OCI-LY3 (cell line): Measurements from ENCODE around the gene TRABD.

Source experiments
- H2AFZ ChIP-seq: fragments of 200-600, 300-600 bp; shearing (Covaris generic); 2 replicates; pipeline ENCODE4 v1.6.0; 2014; ENCODE audit warnings: antibody characterized with exemption, low read depth, low read length
- H3K27ac ChIP-seq: fragments of 200-600, 300-600 bp; sonication (generic); 2 replicates; pipeline ENCODE4 v1.5.1; 2014; ENCODE audit warnings: mild to moderate bottlenecking, low read length, moderate library complexity, mixed read lengths
- H3K27me3 ChIP-seq: fragments of 200-600, 300-600 bp; sonication (generic); 2 replicates; pipeline ENCODE4 v1.6.1; 2014; ENCODE audit warnings: low read depth, low read length, mixed read lengths
- H3K36me3 ChIP-seq: fragments of 200-600, 300-600 bp; sonication (generic); replicated peaks from 2 replicates; pipeline ENCODE3; 2014; ENCODE audit warnings: low read depth, low read length, mixed read lengths
- H3K4me1 ChIP-seq: fragments of 300-600, 200-600 bp; sonication (generic); 2 replicates; pipeline ENCODE4 v1.6.1; 2014; ENCODE audit warnings: low read length, mixed read lengths
- H3K4me2 ChIP-seq: fragments of 200-600, 300-600 bp; sonication (generic); 2 replicates; pipeline ENCODE4 v1.6.1; 2014; ENCODE audit warnings: low read length, mixed read lengths
- H3K4me3 ChIP-seq: fragments of 300-600, 200-600 bp; sonication (generic); 2 replicates; pipeline ENCODE4 v1.5.1; 2014; ENCODE audit warnings: antibody characterized with exemption, mild to moderate bottlenecking, low read length, moderate library complexity
- H3K79me2 ChIP-seq: fragments of 300-600, 200-600 bp; shearing (Covaris generic); 2 replicates; pipeline ENCODE4 v1.6.1; 2014; ENCODE audit warnings: mild to moderate bottlenecking, low read length, mixed read lengths
- H3K9ac ChIP-seq: fragments of 300-600, 200-600 bp; shearing (Covaris generic); 2 replicates; pipeline ENCODE4 v1.6.0; 2014; ENCODE audit warnings: mild to moderate bottlenecking, low read length, moderate library complexity
- H3K9me3 ChIP-seq: fragments of 200-600, 300-600 bp; shearing (Covaris generic); 2 replicates; pipeline ENCODE4 v1.6.1; 2014; ENCODE audit warnings: low read length, mixed read lengths; ENCODE audit not compliant: insufficient read depth
- H4K20me1 ChIP-seq: fragments of 200-600, 300-600 bp; sonication (generic); 2 replicates; pipeline ENCODE4 v1.6.1; 2016; ENCODE audit warnings: low read length, mixed read lengths; ENCODE audit not compliant: insufficient read depth
- CTCF ChIP-seq: fragments of 200-600, 300-600 bp; sonication (generic); IDR thresholded peaks from 2 replicates; pipeline ENCODE4 v1.5.1; 2014; ENCODE audit warnings: antibody characterized with exemption, low read length, low read depth
- EZH2phosphoT487 ChIP-seq: fragments of 200-600 bp; shearing (Covaris generic); IDR thresholded peaks from 2 replicates; pipeline ENCODE4 v1.6.1; 2018; ENCODE audit warnings: antibody characterized with exemption, mixed run types, low read depth

The TRABD gene

DNA sequence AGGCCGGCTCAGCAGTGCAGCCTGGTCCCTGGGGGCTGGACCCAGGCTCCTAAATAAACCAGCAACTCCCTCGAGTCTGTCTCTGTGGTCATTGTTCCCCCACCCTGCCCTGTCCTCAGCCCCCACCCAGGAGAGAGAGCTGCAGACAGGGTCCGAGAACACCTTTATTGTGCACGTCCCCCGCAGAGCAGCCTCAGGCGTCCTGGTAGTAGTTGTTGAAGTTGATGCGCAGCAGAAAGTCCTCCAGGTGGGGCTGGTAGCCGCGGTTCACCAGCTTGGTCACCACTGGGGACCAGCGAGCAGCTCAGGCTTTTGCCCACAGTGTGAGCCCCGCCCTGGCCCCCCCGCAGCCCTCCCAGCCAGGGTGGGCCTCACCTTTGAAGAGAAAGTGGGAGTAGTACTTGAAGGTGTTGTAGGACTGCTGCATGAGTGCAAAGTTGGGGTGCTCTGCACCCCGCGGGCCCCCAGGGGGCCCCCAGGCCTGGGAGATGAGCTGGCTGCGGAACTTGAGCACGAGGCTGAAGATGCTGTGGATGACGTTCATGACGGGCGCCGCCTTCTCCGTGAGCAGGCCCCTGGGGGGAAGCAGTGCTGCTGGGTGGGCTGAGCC lies 31.9 kb downstream of the TRABD start:
- no peak overlapping the region for H3K4me2 ChIP-seq
- no peak overlapping the region for H3K27ac ChIP-seq
- H3K4me1 ChIP-seq: no peaks in the 10 kb centered on the region
- no peak overlapping the region for H2AFZ ChIP-seq
- H4K20me1 ChIP-seq: no peaks in the 10 kb centered on the region
- H3K9ac ChIP-seq: no peak overlapping the region
- no peaks in the 10 kb centered on the region for H3K9me3 ChIP-seq
- H3K4me3 ChIP-seq: no peak overlapping the region
- peaks cover 5% of the 10 kb centered on the region; the same call in 1 of the 2 replicates for H3K79me2 ChIP-seq
- peaks cover 2% of the 10 kb centered on the region for H3K36me3 ChIP-seq
- no peaks in the 10 kb centered on the region for H3K27me3 ChIP-seq
- TF ChIP-seq CTCF (no peak), EZH2phosphoT487 (no peak)

DNA sequence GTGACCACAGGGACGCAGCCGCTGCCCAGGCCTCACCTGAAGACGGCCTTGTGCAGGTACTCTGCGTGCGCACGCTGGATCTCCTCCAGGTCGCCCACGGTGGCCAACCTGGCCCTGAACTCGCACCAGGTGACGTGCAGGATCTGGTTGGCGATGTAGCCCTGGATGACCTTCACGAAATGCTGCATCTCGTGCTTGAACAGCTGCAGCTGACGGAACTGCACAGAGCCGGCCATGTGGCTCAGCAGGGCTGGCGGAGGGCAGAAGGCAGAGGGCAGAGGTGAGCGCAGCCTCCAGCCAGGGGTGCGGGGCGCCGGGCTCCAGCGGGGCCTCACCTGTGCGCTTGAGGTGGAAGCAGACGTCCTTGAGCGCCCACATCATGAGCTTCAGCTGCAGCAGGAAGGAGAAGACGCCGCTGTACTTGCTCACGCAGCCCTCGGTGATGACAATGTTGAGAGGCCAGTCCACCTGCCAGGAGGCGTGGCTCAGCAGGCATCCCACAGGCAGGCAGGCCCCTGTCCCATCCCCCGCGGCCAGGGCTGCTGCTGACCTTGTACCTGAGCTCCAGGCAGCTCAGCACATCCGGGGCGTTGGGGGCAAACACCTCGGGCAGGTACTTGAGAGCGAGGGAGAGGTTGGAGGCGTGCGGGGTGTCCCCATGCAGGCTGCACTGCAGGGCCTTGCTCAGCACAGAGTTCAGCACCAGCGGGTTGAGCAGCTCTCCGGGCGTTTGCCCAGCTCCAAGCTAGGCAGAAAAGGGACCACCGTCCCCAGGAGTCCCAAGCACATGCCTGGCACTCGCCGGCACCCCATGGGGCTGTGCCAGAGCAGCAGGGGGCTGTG lies 32.7 kb downstream of the TRABD start:
- Histone ChIP-seq H3K27me3 (no peaks in the 10 kb centered on the region), H3K4me1 (no peaks in the 10 kb centered on the region), H3K36me3 (peaks cover 2% of the 10 kb centered on the region), H4K20me1 (no peaks in the 10 kb centered on the region), H2AFZ (no peak overlapping the region), H3K9me3 (no peaks in the 10 kb centered on the region), H3K4me2 (no peak overlapping the region), H3K27ac (no peak overlapping the region), H3K4me3 (no peak overlapping the region), H3K79me2 (peaks cover 5% of the 10 kb centered on the region; the same call in 1 of the 2 replicates), H3K9ac (no peak overlapping the region)
- no peak for TF ChIP-seq EZH2phosphoT487
- no peak for TF ChIP-seq CTCF

GRCh38 chr22:50218996-50219727 lies 33.4 kb downstream of the TRABD start:
- Histone ChIP-seq H3K9ac (no peak overlapping the region), H4K20me1 (no peaks in the 10 kb centered on the region), H3K4me2 (no peak overlapping the region), H3K4me1 (no peaks in the 10 kb centered on the region), H3K36me3 (peaks cover 2% of the 10 kb centered on the region), H3K4me3 (no peak overlapping the region), H3K27me3 (no peaks in the 10 kb centered on the region), H3K79me2 (peaks cover 5% of the 10 kb centered on the region; the same call in 1 of the 2 replicates), H3K9me3 (no peaks in the 10 kb centered on the region), H3K27ac (no peak overlapping the region), H2AFZ (no peak overlapping the region)
- TF ChIP-seq EZH2phosphoT487 (no peak), CTCF (no peak)
